Mesendoderm (in vitro differentiated cells): ENCODE data around the gene ARID3A.
"Not testable (repeated sequence)": the region's sequence is repeated elsewhere in the genome, so short reads cannot be mapped to it uniquely, and the experiment has no call there.

Source experiments
- DNase-seq: peaks from one replicate; pipeline ENCODE4 v3.0.0; 2013
- H2AK5ac ChIP-seq: 2 replicates; pipeline ENCODE4 v1.6.1; 2013; ENCODE audit warnings: low read length, inconsistent platforms
- H2BK120ac ChIP-seq: 2 replicates; pipeline ENCODE4 v1.6.1; 2013; ENCODE audit warnings: low read depth, mild to moderate bottlenecking, low read length, moderate library complexity, mixed read lengths
- H2BK15ac ChIP-seq: replicated peaks from 2 replicates; pipeline ENCODE4 v1.6.1; 2013; ENCODE audit warnings: low read depth, mild to moderate bottlenecking, moderate library complexity
- H2BK5ac ChIP-seq: 2 replicates; pipeline ENCODE4 v1.6.1; 2013; ENCODE audit warnings: low read length, inconsistent platforms
- H3K18ac ChIP-seq: 2 replicates; pipeline ENCODE4 v1.6.1; 2013; ENCODE audit warnings: mild to moderate bottlenecking, low read length, mixed read lengths
- H3K23ac ChIP-seq: one replicate; pipeline ENCODE4 v1.6.1; 2013; ENCODE audit warnings: low read length
- H3K27ac ChIP-seq: 2 replicates; pipeline ENCODE4 v1.5.1; 2013; ENCODE audit warnings: low read depth, mild to moderate bottlenecking, inconsistent platforms, low read length, moderate library complexity
- H3K27me3 ChIP-seq: 2 replicates; pipeline ENCODE4 v1.6.1; 2013; ENCODE audit warnings: low read length, control low read depth, mild to moderate bottlenecking, inconsistent platforms; ENCODE audit not compliant: insufficient read depth, poor library complexity
- H3K36me3 ChIP-seq: 2 replicates; pipeline ENCODE4 v1.6.1; 2013; ENCODE audit warnings: low read length, inconsistent platforms; ENCODE audit not compliant: control insufficient read depth, insufficient read depth
- H3K4ac ChIP-seq: one replicate; pipeline ENCODE4 v1.6.1; 2013; ENCODE audit warnings: low read depth, mild to moderate bottlenecking, low read length, moderate library complexity
- H3K4me1 ChIP-seq: 2 replicates; pipeline ENCODE4 v1.6.1; 2013; ENCODE audit warnings: low read depth, low read length, inconsistent platforms; ENCODE audit not compliant: control insufficient read depth
- H3K4me2 ChIP-seq: 2 replicates; pipeline ENCODE4 v1.6.1; 2013; ENCODE audit warnings: low read length
- H3K4me3 ChIP-seq: 2 replicates; pipeline ENCODE4 v1.5.1; 2013; ENCODE audit warnings: mild to moderate bottlenecking, low read length
- H3K56ac ChIP-seq: one replicate; pipeline ENCODE4 v1.6.1; 2013; ENCODE audit warnings: low read length
- H3K79me1 ChIP-seq: 2 replicates; pipeline ENCODE4 v1.6.1; 2013; ENCODE audit warnings: low read length, inconsistent platforms
- H3K79me2 ChIP-seq: 2 replicates; pipeline ENCODE4 v1.6.1; 2013; ENCODE audit warnings: mild to moderate bottlenecking, low read length; ENCODE audit not compliant: control insufficient read depth, insufficient read depth
- H3K9ac ChIP-seq: 2 replicates; pipeline ENCODE4 v1.6.1; 2013; ENCODE audit warnings: low read length, inconsistent platforms
- H4K5ac ChIP-seq: one replicate; pipeline ENCODE4 v1.6.1; 2013; ENCODE audit warnings: low read length
- H4K8ac ChIP-seq: one replicate; pipeline ENCODE4 v1.6.1; 2013; ENCODE audit warnings: low read depth, mild to moderate bottlenecking, control low read depth, low read length, moderate library complexity
- WGBS: extraction: QIAGEN DNeasy Blood & Tissue Kit; methylation state at CpG from one replicate; pipeline ENCODE4 v1.1.7; 2013; ENCODE audit warnings: low lambda C conversion rate, missing lambda C conversion rate; ENCODE audit not compliant: insufficient coverage; ENCODE audit errors: extremely low coverage; 5-methylcytosine and 5-hydroxymethylcytosine counted together

ARID3A gene

DNA sequence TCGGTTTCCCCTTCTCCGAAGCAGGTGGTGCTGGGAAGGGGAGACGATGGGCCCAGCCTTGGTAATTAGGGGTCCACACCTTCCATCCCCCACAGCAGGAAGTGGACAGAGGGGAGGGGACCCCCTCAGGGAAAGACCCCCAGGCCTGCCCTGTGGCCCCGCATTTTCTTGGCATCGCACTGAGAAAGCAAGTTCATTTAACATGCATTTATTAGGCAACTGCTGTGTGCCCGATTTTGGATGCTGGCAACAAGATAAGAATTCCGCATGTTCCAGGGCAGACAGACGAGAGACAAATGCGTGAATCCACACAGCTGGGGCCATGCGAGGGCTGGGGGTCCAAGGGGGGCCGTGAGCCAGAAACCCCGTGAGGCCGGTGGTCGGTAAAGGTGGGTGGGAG, 28.4 kb downstream of the ARID3A start:
- H3K27ac ChIP-seq, result peak overlapping the region; percentile 98
- peak overlapping the region; percentile 89 for H3K56ac ChIP-seq
- peaks cover 26% of the 10 kb centered on the region for H3K4me1 ChIP-seq
- H3K18ac ChIP-seq, result peak overlapping the region; percentile 99
- no peaks in the 10 kb centered on the region for H3K27me3 ChIP-seq
- peaks cover 3% of the 10 kb centered on the region for H3K36me3 ChIP-seq
- H3K79me2 ChIP-seq, result peaks cover 31% of the 10 kb centered on the region
- H3K23ac ChIP-seq, result no peak overlapping the region
- peak overlapping the region; percentile 97 for H2BK5ac ChIP-seq
- no peak overlapping the region for H3K4me2 ChIP-seq
- peak overlapping the region; percentile 32 for H2AK5ac ChIP-seq
- H4K8ac ChIP-seq, result peak overlapping the region; percentile 29
- peak overlapping the region; percentile 86 for H2BK120ac ChIP-seq
- peak overlapping the region; percentile 28 for H2BK15ac ChIP-seq
- peak overlapping the region; percentile 99 for H3K4ac ChIP-seq
- H3K4me3 ChIP-seq, result no peak overlapping the region
- no CpG with 5 or more reads among the region's 14 CpGs for WGBS
- no peak overlapping the region for H4K5ac ChIP-seq
- DNase-seq, result peak; percentile 77
- peak overlapping the region; percentile 68 for H3K9ac ChIP-seq
- H3K79me1 ChIP-seq, result peaks cover 17% of the 10 kb centered on the region

DNA sequence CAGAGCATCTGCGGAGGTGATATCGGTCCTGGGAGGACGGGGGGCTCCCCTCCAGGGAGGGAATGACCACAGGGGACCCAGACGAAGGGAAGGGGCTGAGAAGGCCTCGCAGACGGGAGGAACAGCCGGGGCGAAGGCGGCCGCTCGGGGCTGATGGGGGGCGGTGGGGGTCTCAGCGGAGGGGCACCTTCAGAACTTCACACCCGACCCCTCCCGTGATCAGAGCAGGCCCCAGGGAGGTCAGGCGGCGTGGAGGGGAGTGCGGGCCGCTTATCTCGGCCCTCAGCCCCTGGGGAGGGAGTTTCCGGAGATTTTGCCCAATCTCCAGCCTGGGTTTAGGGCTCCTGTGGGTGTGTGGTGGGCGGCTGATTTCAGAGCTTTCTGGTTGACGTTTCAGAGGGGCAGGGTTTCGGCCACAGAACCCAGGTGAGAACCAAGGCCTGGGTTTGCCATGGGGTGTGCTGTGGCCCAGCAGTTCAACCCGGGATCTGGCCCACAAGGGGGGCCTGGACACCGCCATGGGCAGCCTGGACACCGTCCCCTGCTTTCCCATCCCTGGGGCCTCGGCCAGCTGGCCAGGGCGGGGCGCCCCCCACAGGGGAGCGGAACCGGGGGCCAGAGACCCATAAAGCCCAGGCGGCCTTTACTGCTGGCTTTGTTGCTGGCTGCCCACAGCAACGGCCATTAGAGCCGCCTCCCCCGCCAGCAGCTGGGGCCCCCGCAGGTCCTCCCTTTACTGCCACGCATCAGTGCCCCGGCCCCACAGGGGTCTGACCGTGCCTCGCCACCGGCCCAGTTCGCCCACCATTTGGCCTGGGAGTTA, 29.0 kb downstream of the ARID3A start:
- H3K27ac ChIP-seq, result peak overlapping the region; percentile 98
- peak overlapping the region; percentile 95 for H3K4ac ChIP-seq
- H2BK5ac ChIP-seq, result peak overlapping the region; percentile 97
- H4K5ac ChIP-seq, result no peak overlapping the region
- H2AK5ac ChIP-seq, result peak overlapping the region; percentile 96
- H2BK15ac ChIP-seq, result peak overlapping the region; percentile 28
- peak overlapping the region; percentile 35 for H3K23ac ChIP-seq
- peaks cover 3% of the 10 kb centered on the region for H3K36me3 ChIP-seq
- peak overlapping the region; percentile 53 for H3K9ac ChIP-seq
- no peak overlapping the region for H4K8ac ChIP-seq
- no peak overlapping the region for H3K4me2 ChIP-seq
- no peaks in the 10 kb centered on the region for H3K27me3 ChIP-seq
- H3K79me2 ChIP-seq, result peaks cover 31% of the 10 kb centered on the region
- no CpG with 5 or more reads among the region's 43 CpGs for WGBS
- peaks cover 18% of the 10 kb centered on the region for H3K79me1 ChIP-seq
- no peak overlapping the region for H3K4me3 ChIP-seq
- DNase-seq, result peak; percentile 78
- peak overlapping the region; percentile 99 for H3K18ac ChIP-seq
- peak overlapping the region; percentile 89 for H3K56ac ChIP-seq
- H3K4me1 ChIP-seq, result peaks cover 26% of the 10 kb centered on the region
- peak overlapping the region; percentile 22 for H2BK120ac ChIP-seq

DNA sequence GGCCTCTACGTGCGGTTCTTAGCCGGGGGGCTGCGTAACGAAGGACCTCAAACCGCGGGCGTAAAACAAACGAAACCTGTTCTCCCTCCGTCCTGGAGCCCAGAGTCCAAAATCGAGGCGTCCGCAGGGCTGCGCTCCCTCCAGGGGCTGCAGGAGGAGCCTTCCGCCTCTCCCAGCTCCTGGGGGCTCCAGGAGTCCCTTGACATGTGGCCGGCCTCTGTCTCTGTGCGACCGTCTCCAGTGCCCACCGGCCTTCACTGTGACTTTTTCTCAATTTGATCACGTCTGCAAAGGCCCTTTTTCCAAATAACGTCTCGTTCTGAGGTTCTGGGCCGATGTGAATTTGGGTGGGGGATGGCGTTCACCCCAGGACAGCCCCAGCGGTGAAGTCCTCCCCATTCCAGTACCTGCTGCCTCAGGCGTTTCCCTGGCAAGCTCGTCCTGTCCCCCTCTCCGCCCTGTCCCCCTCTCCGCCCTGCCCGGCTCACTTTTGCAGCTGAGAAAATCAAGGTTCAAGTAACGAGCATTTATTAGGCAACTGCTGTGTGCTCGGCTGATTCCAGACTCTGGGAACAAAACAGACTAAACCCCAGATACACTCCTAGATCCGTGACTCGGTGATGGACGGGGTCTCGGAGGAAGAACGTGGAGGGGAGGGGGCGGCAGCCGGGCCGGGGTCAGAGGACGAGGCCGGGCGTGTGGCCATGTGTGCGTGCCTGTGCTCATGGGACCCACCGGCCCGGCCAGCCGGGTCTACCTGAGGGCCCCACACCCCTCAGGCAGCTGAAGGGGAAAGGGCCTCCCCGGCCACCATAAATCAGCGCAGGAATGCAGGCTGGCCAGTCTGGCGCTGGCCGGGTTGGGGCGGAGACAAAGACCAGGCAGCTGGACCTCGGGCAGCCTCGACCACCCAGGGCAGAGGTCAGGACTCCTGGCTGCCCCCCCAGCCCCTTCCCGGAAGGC, 30.2 kb downstream of the ARID3A start:
- Histone ChIP-seq H3K27me3 (no peaks in the 10 kb centered on the region), H3K56ac (peak overlapping the region; percentile 89), H3K4me1 (peaks cover 26% of the 10 kb centered on the region), H3K23ac (no peak overlapping the region), H3K4ac (peak overlapping the region; percentile 95), H2BK15ac (no peak overlapping the region), H4K5ac (no peak overlapping the region), H4K8ac (no peak overlapping the region), H3K79me2 (peaks cover 31% of the 10 kb centered on the region), H2BK5ac (peak overlapping the region; percentile 69), H3K4me3 (no peak overlapping the region), H2BK120ac (peak overlapping the region; percentile 21), H3K4me2 (no peak overlapping the region), H3K9ac (peak overlapping the region; percentile 49), H3K79me1 (peaks cover 21% of the 10 kb centered on the region), H3K27ac (peak overlapping the region; percentile 98), H3K36me3 (peaks cover 3% of the 10 kb centered on the region), H3K18ac (peak overlapping the region; percentile 99), H2AK5ac (peak overlapping the region; percentile 98)
- DNase-seq, result peak; percentile 59
- WGBS, result no CpG with 5 or more reads among the region's 55 CpGs

DNA sequence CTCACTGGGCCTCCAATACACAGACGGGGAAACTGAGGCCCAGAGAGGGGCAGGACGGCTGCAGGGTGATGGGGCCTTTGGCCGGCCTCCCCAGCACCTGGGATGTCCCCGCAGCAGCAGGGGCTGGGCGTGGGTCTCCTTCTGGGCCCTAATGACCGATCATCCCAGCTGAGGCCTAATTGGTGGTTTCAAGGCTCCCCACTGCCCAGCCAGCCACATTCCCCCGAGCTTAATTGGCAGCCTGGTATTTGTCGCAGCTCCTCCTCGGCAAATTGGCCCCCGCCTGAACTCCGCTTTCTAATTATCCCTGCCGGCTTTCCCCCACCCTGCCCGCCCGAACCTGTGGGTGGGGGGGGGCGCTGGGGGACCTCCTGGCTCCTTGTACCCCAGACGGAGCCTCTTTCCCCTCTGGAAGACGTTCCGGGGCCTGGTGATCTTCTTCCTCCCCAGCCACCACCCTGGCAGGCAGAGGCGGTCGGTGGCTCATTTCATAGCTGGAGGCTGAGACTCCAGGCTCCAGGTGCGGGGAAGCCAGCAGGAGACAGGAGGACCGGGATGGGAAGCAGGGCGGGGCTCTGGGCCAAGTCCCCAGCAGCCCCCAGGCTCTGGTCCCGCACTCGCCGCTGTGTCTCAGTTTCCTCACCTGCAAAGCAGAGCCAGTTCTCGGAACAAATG, 31.1 kb downstream of the ARID3A start:
- no peaks in the 10 kb centered on the region for H3K27me3 ChIP-seq
- no peak overlapping the region for H2BK15ac ChIP-seq
- H3K4me3 ChIP-seq, result no peak overlapping the region
- peak overlapping the region; percentile 95 for H3K4ac ChIP-seq
- H2AK5ac ChIP-seq, result no peak overlapping the region
- peak overlapping the region; percentile 69 for H2BK5ac ChIP-seq
- H3K4me1 ChIP-seq, result peaks cover 26% of the 10 kb centered on the region
- peak overlapping the region; percentile 99 for H3K18ac ChIP-seq
- H3K79me1 ChIP-seq, result peaks cover 21% of the 10 kb centered on the region
- H3K23ac ChIP-seq, result no peak overlapping the region
- H3K9ac ChIP-seq, result peak overlapping the region; percentile 49
- peaks cover 29% of the 10 kb centered on the region for H3K79me2 ChIP-seq
- no peak overlapping the region for H4K5ac ChIP-seq
- H3K56ac ChIP-seq, result peak overlapping the region; percentile 89
- no peak overlapping the region for H4K8ac ChIP-seq
- no peak overlapping the region for H3K4me2 ChIP-seq
- DNase-seq, result peak; percentile 92
- peak overlapping the region; percentile 98 for H3K27ac ChIP-seq
- no CpG with 5 or more reads among the region's 27 CpGs for WGBS
- peak overlapping the region; percentile 52 for H2BK120ac ChIP-seq
- peaks cover 3% of the 10 kb centered on the region for H3K36me3 ChIP-seq

DNA sequence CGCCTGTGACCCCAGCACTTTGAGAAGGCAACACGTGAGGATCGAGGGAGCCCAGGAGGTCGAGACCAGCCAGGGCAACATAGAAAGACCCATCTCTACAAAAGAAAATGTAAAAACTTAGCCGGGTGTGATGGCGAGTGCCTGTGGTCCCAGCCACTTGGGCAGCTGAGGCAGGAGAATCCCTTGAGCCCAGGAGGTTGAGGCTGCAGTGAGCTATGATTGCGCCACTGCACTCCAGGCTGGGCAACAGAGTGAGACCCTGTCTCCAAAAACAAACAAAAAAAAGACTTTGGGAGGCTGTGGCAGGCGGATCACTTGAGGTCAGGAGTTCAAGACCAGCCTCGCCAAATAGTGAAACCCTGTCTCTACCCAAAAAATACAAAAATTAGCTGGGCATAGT, 31.7 kb downstream of the ARID3A start:
- Histone ChIP-seq H3K56ac (peak overlapping the region; percentile 71), H3K4me1 (peaks cover 26% of the 10 kb centered on the region), H3K9ac (peak overlapping the region; percentile 41), H3K18ac (peak overlapping the region; percentile 86), H3K79me2 (peaks cover 29% of the 10 kb centered on the region), H3K27ac (peak overlapping the region; percentile 98), H3K79me1 (peaks cover 21% of the 10 kb centered on the region)
- not testable (repeated sequence) for H2BK15ac ChIP-seq, H2AK5ac ChIP-seq, DNase-seq, H4K8ac ChIP-seq, H3K27me3 ChIP-seq, H3K4me3 ChIP-seq, H4K5ac ChIP-seq, H2BK5ac ChIP-seq, H2BK120ac ChIP-seq, H3K23ac ChIP-seq, H3K4ac ChIP-seq, H3K36me3 ChIP-seq, H3K4me2 ChIP-seq
- no CpG with 5 or more reads among the region's 9 CpGs for WGBS
